ENCODE data around the gene LINGO3. TPM values are rescaled to one million over a fixed set of nuclear protein-coding genes. Genes with fewer than 3 reads are reported as not detected.
"Not testable (repeated sequence)": the region's sequence is repeated elsewhere in the genome, so short reads cannot be mapped to it uniquely, and the experiment has no call there.

The LINGO3 gene
- total RNA-seq, 1 experiment from 2014 or later = not detected

DNA sequence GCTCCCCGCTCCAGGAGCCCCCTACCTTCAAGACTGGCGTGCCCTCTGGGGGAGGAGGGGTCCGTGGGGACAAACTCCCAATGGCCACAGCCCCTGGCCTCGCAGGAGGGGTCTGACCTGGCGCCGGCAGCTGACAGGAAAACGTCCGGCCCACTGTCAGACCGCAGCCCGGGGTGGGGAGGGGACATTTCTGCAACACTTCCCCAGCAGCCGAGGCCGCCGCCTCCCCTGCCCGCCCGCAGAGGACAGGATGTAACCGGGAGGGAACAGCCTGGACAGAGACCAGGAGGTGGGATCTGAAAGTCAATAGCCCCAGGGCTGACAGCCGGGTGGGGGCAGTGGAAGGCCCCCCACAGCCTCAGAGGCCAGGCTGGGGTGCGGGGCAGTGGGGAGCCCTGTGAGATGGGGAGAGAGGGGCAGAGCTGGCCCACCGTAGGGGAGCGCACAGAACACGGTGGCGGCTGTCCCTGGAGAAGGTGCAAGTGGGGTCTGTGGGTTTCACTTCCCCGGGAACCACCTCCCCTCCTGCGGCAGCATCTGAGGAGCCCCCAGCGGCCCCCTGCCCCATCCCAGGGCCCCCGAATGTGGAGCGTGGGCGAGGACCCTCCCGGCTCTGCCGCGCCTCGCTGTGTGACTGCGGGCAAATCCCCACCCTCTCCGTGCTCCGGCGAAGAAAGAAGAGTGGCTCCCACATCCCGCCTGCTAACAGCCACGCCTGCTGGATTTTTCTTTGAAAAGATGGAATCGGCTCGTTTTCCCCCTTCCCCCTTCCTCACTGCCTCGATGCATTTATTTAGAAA lies 25.7 kb downstream of the LINGO3 start, which contains the start of gene PEAK3:
Gene PEAK3, minus strand, starts transcription at position 114 of the 800 bp plus-strand sequence. CDS start 1,244 bp downstream, outside the sequence.
- DNase-seq (ENCODE audit: low read depth) = peak; percentile 63

DNA sequence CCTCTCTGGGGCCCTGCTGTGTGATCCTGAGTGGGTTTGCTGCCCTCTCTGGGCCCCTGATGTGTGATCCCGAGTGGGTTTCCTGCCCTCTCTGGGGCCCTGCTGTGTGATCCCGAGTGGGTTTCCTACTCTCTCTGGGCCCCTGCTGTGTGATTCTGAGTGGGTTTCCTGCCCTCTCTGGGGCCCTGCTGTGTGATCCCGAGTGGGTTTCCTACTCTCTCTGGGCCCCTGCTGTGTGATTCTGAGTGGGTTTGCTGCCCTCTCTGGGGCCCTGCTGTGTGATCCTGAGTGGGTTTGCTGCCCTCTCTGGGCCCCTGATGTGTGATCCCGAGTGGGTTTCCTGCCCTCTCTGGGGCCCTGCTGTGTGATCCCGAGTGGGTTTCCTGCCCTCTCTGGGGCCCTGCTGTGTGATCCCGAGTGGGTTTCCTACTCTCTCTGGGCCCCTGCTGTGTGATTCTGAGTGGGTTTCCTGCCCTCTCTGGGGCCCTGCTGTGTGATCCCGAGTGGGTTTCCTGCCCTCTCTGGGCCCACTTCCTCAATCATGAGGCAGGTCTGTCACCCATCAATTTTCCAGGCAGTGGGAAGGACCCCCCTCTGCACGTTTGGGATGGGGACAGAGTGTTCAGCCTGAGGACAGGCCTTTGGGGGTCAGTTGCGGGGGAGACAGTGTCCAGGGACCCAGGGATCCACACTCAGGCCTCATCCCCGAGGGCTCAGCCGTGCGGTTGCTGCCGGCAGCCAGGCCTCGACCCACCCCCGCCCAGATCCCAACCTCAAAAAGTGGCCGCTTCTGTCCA lies 26.5 kb downstream of the LINGO3 start:
- DNase-seq (ENCODE audit: low read depth) = not testable (repeated sequence)

GRCh38 chr19:2280633-2281264 lies 27.2 kb downstream of the LINGO3 start:
- DNase-seq (ENCODE audit: low read depth) = no peak

- no peak for DNase-seq (ENCODE audit: low read depth)
Observed at GRCh38 chr19:2278459-2279158, 29.3 kb downstream of the LINGO3 start.

DNA sequence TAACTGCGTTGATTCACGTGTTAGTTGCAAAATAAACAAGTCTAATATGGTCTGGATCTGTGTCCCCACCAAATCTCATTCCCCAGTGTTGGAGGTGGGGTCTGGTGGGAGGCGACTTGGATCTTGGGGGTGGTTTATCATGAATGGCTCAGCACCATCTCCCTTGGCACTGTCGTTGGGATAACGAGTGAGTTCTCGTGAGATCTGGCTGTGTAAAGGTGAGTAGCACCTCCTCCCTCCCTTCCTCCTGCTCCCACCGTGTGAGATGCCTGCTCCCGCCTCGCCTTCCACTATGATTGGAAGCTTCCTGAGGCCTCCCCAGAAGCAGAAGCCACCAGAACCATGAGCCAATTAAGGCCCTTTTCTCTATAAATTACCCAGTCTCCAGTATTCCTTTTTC lies 30.8 kb downstream of the LINGO3 start:
- no peak for DNase-seq (ENCODE audit: low read depth)

- DNase-seq (ENCODE audit: low read depth) = no peak
Observed at GRCh38 chr19:2276429-2276986, 31.4 kb downstream of the LINGO3 start.

GRCh38 chr19:2275588-2276428 lies 32.1 kb downstream of the LINGO3 start:
- DNase-seq (ENCODE audit: low read depth) = no peak

GRCh38 chr19:2274931-2275535 lies 32.9 kb downstream of the LINGO3 start:
- peak; percentile 67 for DNase-seq (ENCODE audit: low read depth)

DNA sequence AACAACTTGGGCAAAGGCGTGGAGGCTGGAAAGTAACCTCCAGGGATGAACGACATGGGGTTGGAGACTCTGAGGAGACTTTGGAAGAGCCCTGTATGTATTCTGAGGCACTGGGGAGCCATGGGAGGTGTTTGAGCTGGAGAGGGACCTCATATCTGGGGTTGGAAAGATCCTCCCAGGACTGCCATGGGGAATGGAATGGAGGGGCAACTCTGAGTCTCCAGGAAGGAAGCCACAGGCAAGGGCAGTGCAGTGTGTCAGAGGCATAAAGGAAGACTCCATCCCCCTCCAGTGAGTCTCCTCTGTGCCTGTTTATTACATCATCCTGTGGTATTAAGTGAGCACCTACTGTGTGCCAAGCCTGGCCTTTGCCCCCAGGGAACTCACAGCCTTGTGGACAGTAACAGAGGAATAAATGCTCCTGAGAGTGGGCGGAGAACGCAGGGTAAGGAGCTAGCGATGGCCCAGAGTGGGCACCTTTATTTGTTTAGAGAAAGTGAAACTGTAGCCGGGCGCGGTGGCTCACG lies 33.7 kb downstream of the LINGO3 start:
- DNase-seq (ENCODE audit: low read depth) = no peak

GRCh38 chr19:2273356-2274184 lies 34.4 kb downstream of the LINGO3 start:
- DNase-seq (ENCODE audit: low read depth) = peak; percentile 70

- DNase-seq (ENCODE audit: low read depth) = peak; percentile 71
Observed at GRCh38 chr19:2271234-2272103, 36.5 kb downstream of the LINGO3 start.

DNA sequence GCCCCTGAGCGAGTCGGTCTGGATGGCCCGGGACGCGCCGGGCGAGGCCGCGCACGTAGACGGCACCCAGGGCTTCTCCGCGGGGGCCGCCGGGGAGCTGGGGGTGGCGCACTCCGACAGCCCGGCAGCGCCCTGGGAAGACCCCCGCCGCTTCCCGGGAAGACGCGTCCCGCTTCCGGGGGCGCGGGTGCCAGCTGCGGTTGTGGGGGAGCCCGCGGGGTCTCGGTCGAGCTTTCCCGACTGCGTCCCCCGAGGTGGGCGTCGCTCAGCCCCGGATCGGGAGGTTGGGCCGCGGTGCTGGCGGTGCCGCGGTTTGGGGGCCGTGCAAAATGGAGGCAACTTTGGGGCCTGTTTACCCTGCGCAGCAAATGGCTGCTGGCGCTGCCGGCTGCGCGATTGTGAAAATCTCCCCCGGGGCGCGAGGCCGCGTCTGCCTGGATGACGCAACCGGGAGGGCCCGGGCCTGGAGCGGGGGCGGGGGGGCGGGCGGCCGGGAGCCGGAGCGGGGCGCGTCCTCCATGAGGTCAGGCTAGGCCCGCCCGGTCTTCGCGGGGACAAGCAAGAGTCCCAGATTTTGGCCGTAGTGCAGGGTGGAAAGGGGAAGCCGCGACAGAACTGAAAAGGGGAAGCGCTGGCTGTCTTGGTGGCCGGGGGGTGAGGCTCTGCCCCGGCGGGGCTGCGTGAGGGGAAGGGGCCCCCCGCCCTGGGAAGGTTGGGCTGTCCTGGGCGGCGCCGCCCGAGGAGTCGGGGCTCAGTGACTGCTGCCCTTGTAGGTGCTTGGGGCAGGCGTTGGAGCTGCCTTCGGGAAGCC lies 37.3 kb downstream of the LINGO3 start:
- no peak for DNase-seq (ENCODE audit: low read depth)

DNA sequence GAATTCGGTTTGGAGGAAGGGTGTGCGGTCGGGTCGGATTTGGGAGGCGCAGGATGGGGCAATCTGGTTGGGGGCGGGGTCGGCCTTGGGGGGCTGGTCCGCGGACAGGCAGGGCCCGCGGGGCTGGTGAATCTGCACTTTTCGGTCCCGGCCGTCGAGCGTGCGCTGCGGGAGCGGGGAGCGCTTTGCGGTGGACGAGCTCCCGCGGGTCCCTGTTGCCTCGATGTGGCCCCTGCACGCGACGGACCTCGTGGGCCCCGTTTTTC lies 37.9 kb downstream of the LINGO3 start:
- no peak for DNase-seq (ENCODE audit: low read depth)

GRCh38 chr19:2269244-2270156 lies 38.5 kb downstream of the LINGO3 start:
- peak; percentile 96 for DNase-seq (ENCODE audit: low read depth)

DNA sequence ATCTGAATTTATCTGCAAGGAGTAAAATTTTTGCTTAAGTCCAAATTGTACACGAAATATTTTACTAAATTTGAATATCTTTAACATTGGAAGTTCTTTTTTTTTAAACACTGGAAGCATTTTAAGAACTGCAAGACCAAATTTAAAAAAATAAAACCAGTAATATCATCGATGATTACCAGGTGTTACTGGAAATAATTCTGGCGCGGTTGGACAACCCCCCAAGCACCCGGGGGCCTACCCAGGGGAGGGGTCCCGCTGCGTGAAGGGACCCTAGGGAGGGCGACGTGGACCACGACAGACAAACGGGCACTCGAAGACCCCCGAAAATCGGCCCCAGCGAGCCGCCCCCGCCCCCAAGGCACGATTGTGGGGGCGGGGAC lies 39.1 kb downstream of the LINGO3 start:
- DNase-seq (ENCODE audit: low read depth) = no peak

DNA sequence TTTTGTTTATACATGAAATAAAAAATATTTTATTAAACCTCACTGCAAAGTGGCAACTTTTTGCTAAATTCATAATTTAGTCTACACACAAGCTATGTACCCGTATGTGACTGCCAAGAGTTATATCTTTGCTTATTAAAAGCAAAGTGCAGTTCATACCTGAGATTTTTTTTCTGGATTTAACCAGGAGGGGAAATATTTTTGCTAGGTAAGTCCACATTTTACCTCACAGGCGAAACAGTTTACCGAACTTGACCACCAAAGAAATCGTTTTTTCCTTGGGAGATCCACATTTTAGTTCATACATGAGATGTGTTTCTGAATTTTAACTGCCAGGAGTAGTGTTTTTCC lies 39.5 kb downstream of the LINGO3 start:
- DNase-seq (ENCODE audit: low read depth) = no peak

Data from HT1080 (cell line).